GM12878 (cell line): ENCODE data around the gene MEIOB. TPM values are rescaled to one million over a fixed set of nuclear protein-coding genes. Genes with fewer than 3 reads are reported as not detected.

Source experiments
- ATAC-seq: fragments of 200-7000 bp; cut with Tn5 transposase; 3 replicates; pipeline ENCODE4 v1.9.1; 2020; ENCODE audit warnings: mild to moderate bottlenecking, moderate library complexity
- BruUV-seq: library from RNA; stranded (reverse); fragments of 400-500 nt; replicated peaks from 2 replicates; lab custom pipeline; 2021; lab: Mats Ljungman, UMichigan
- CTCF ChIA-PET: fragments of 300-600 bp; sonication (Branson Sonifier 250); formaldehyde crosslinking; extraction: SDS; loops from one replicate; lab custom pipeline; 2021; ENCODE audit warnings: inconsistent platforms; lab: Yijun Ruan, JAX
- POLR2A ChIA-PET: fragments of 350-600 bp; formaldehyde crosslinking; extraction: SDS; loops from one replicate; lab custom pipeline; 2021; ENCODE audit warnings: inconsistent platforms; lab: Charles Lee
- RAD21 ChIA-PET: fragments of 300-600 bp; sonication (Branson Sonifier 250); formaldehyde crosslinking; loops from one replicate; lab custom pipeline; 2023; ENCODE audit warnings: antibody characterized with exemption; ENCODE audit not compliant: unreplicated experiment; lab: Charles Lee
- SMC1A ChIA-PET: fragments of 300-600 bp; sonication (Branson Sonifier 250); formaldehyde crosslinking; loops from one replicate; lab custom pipeline; 2023; ENCODE audit not compliant: unreplicated experiment, uncharacterized antibody; lab: Charles Lee
- DNase-seq: peaks from one replicate; pipeline ENCODE4 v3.0.0-alpha.2; 2011; ENCODE audit warnings: low read depth, low spot score
- FAIRE-seq: peaks from 3 replicates; lab custom pipeline; 2011; peaks lifted over from hg19 to GRCh38; lab: Jason Lieb, UNC
- H2AFZ ChIP-seq: 2 replicates; pipeline ENCODE4 v1.6.0; 2011; ENCODE audit warnings: low read depth, low read length, control low read depth; ENCODE audit not compliant: control insufficient read depth
- H3K27ac ChIP-seq: 2 replicates; pipeline ENCODE4 v1.5.1; 2011; ENCODE audit warnings: control low read depth; ENCODE audit not compliant: control insufficient read depth, insufficient read depth
- H3K27me3 ChIP-seq, 2 experiments: replicated peaks in 1 of 2; 2 replicates each; pipeline versions ENCODE4 v1.6.0 to v1.6.1; 2011; ENCODE audit warnings: low read length in 1 of 2; ENCODE audit not compliant: control insufficient read depth in 2 of 2, insufficient read depth in 2 of 2
- H3K36me3 ChIP-seq, 2 experiments: 2 replicates each; pipeline ENCODE4 v1.5.1; 2011; ENCODE audit warnings: low read length in 1 of 2; ENCODE audit not compliant: control insufficient read depth in 2 of 2, insufficient read depth in 2 of 2
- H3K4me1 ChIP-seq: 2 replicates; pipeline ENCODE4 v1.6.1; 2011; ENCODE audit warnings: mild to moderate bottlenecking, low read length, moderate library complexity, mixed read lengths; ENCODE audit not compliant: control insufficient read depth, insufficient read depth
- H3K4me2 ChIP-seq: 2 replicates; pipeline ENCODE4 v1.6.0; 2011; ENCODE audit warnings: control low read depth; ENCODE audit not compliant: control insufficient read depth, insufficient read depth
- H3K4me3 ChIP-seq: fragments of 200-600 bp; sonication (generic); 2 replicates; pipeline ENCODE4 v1.5.1; 2016
- H3K79me2 ChIP-seq: 2 replicates; pipeline ENCODE4 v1.6.0; 2011; ENCODE audit warnings: low read length; ENCODE audit not compliant: control insufficient read depth, insufficient read depth
- H3K9ac ChIP-seq: 2 replicates; pipeline ENCODE4 v1.8.0; 2011; ENCODE audit warnings: low read length, control low read depth, mixed read lengths; ENCODE audit not compliant: control insufficient read depth, insufficient read depth
- H3K9me3 ChIP-seq: replicated peaks from 3 replicates; pipeline ENCODE4 v1.5.1; 2011; ENCODE audit warnings: mild to moderate bottlenecking, low read length; ENCODE audit not compliant: control insufficient read depth, insufficient read depth
- H4K20me1 ChIP-seq: 2 replicates; pipeline ENCODE4 v1.6.0; 2011; ENCODE audit not compliant: control insufficient read depth, insufficient read depth
- BMI1 ChIP-seq: fragments of 450-650 bp; IDR thresholded peaks from 2 replicates; pipeline ENCODE4 v1.6.1; 2016; ENCODE audit warnings: mild to moderate bottlenecking, moderate library complexity, borderline replicate concordance
- CBFB ChIP-seq: IDR thresholded peaks from 2 replicates; pipeline ENCODE4 v1.6.1; 2016; ENCODE audit warnings: antibody characterized with exemption, low read depth
- CEBPZ ChIP-seq: fragments of 150-350 bp; IDR thresholded peaks from 2 replicates; pipeline ENCODE4 v1.6.1; 2016; ENCODE audit warnings: low read depth, low read length
- MXI1 ChIP-seq: fragments of 150-350 bp; IDR thresholded peaks from 2 replicates; pipeline ENCODE4 v1.6.1; 2011; ENCODE audit warnings: low read depth, mild to moderate bottlenecking, inconsistent platforms, low read length, improper control_type of control experiment
- STAT1 ChIP-seq: fragments of 450-650 bp; conservative IDR thresholded peaks from 2 replicates; pipeline ENCODE4 v1.6.1; 2014; ENCODE audit warnings: antibody characterized with exemption, mild to moderate bottlenecking
- WGBS: methylation state at CpG from one replicate; pipeline ENCODE4 v1.1.6; 2016; ENCODE audit warnings: low lambda C conversion rate; ENCODE audit not compliant: insufficient replicate concordance, insufficient coverage; ENCODE audit errors: missing lambda C conversion rate; 5-methylcytosine and 5-hydroxymethylcytosine counted together
- in situ Hi-C: fragments of 300-500 bp; cut with MboI; formaldehyde crosslinking; loops from 9 replicates; pipeline ENCODE4 v1.14.3; 2018; ENCODE audit warnings: mixed read lengths
- intact Hi-C: fragments of 100-400 bp; cut with micrococcal nuclease; formaldehyde crosslinking; loops from one replicate; pipeline ENCODE4 v1.14.2; 2022; ENCODE audit not compliant: unreplicated experiment
- polyA plus RNA-seq, 11 experiments: library from polyadenylated mRNA; depleted of rRNA in 4 of 11; unstranded in 6 of 11; stranded (reverse) in 5 of 11; fragments of >200 nt; fragmentation: Nextera tagmentation in 4 of 11; fragmentation: Illumina TruSeq in 1 of 11; extraction: Ambion mirVana in 4 of 11; extraction: Trizol in 1 of 11; gene quantifications; 1 replicate in 1 of 11; 2 replicates in 10 of 11; pipeline versions ENCODE4 v1.2.1 to v1.2.3, GENCODE V29; 2011 to 2016; ENCODE audit warnings: inconsistent platforms in 2 of 11, missing spikeins in 2 of 11, low read depth in 1 of 11
- total RNA-seq, 4 experiments: library from RNA; depleted of rRNA in 3 of 4; stranded (reverse); fragments of >200 nt in 3 of 4; fragmentation: Illumina TruSeq in 1 of 4; extraction: Trizol in 1 of 4; gene quantifications; 2 replicates each; pipeline versions ENCODE4 v1.2.1 to v1.2.3, GENCODE V29; 2013 to 2021
- TF ChIP-seq, protein P1 (sequence below): fragments of 450-650 bp; IDR thresholded peaks from 2 replicates; pipeline ENCODE4 v1.6.1; 2017; ENCODE audit warnings: antibody characterized with exemption, mild to moderate bottlenecking, moderate library complexity

The MEIOB gene
- total and polyA plus RNA-seq, 10 of the 15 experiments (the other 5 are each of a cell fraction or from before 2014, with no cell fraction given) = 0.04 to 0.26 (median 0.09) TPM; not detected in 5

GRCh38 chr16:1902547-1903219 is 30.7 kb upstream of the MEIOB start:
- CTCF ChIA-PET = no interaction called here
- SMC1A ChIA-PET = no interaction called here
- Histone ChIP-seq H3K4me1 (no peaks in the 10 kb centered on the region), H3K4me3 (no peak overlapping the region), H2AFZ (no peak overlapping the region), H3K4me2 (no peak overlapping the region), H3K27ac (no peak overlapping the region), H3K9me3 (no peaks in the 10 kb centered on the region), H3K27me3 (no peaks in the 10 kb centered on the region), H4K20me1 (no peaks in the 10 kb centered on the region), H3K79me2 (no peaks in the 10 kb centered on the region), H3K36me3 (no peaks in the 10 kb centered on the region), H3K9ac (no peak overlapping the region)
- no peak for FAIRE-seq
- RAD21 ChIA-PET = no interaction called here
- no peak for ATAC-seq
- POLR2A ChIA-PET = interaction anchor here (0.6 kb wide), 1 partner anchor 104 kb away, joined by 3 read pairs; no protein-coding TSS in a partner anchor
- no TSS peak for BruUV-seq
- in situ Hi-C loops (no loop called here), intact Hi-C loops (no loop called here)
- WGBS = 45% methylated on average over 20 of the region's 20 CpGs
- TF ChIP-seq CEBPZ (no peak), MXI1 (no peak), BMI1 (no peak), CBFB (no peak), STAT1 (no peak)
- TF ChIP-seq, protein P1, sequence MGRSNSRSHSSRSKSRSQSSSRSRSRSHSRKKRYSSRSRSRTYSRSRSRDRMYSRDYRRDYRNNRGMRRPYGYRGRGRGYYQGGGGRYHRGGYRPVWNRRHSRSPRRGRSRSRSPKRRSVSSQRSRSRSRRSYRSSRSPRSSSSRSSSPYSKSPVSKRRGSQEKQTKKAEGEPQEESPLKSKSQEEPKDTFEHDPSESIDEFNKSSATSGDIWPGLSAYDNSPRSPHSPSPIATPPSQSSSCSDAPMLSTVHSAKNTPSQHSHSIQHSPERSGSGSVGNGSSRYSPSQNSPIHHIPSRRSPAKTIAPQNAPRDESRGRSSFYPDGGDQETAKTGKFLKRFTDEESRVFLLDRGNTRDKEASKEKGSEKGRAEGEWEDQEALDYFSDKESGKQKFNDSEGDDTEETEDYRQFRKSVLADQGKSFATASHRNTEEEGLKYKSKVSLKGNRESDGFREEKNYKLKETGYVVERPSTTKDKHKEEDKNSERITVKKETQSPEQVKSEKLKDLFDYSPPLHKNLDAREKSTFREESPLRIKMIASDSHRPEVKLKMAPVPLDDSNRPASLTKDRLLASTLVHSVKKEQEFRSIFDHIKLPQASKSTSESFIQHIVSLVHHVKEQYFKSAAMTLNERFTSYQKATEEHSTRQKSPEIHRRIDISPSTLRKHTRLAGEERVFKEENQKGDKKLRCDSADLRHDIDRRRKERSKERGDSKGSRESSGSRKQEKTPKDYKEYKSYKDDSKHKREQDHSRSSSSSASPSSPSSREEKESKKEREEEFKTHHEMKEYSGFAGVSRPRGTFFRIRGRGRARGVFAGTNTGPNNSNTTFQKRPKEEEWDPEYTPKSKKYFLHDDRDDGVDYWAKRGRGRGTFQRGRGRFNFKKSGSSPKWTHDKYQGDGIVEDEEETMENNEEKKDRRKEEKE = no peak
- DNase-seq = no peak
